HCT116 (cell line): ENCODE results near the gene GALNT17.

ENCODE experiments used
- CEBPB ChIP-seq: IDR thresholded peaks from 2 replicates; pipeline ENCODE4 v1.6.1; 2012; ENCODE audit warnings: low read depth
- CTCF ChIP-seq, 3 experiments: fragments of 200-600 bp in 1 of 3; sonication (generic) in 1 of 3; IDR thresholded peaks in 2 of 3; conservative IDR thresholded peaks in 1 of 3; 2 replicates each; pipeline ENCODE4 v1.5.1; 2012 to 2017; ENCODE audit warnings: low read depth in 2 of 3, low read length in 2 of 3, antibody characterized with exemption in 1 of 3, borderline replicate concordance in 1 of 3, control low read depth in 1 of 3, mild to moderate bottlenecking in 1 of 3, mixed read lengths in 1 of 3, mixed run types in 1 of 3, moderate library complexity in 1 of 3; ENCODE audit not compliant: insufficient read depth in 1 of 3
- EZH2 ChIP-seq: fragments of 200-600 bp; sonication (generic); IDR thresholded peaks from 2 replicates; pipeline ENCODE4 v1.6.1; 2017; ENCODE audit warnings: antibody characterized with exemption, mixed run types
- FOSL1 ChIP-seq: IDR thresholded peaks from 2 replicates; pipeline ENCODE4 v1.6.1; 2012; ENCODE audit warnings: low read depth
- JUND ChIP-seq: IDR thresholded peaks from 2 replicates; pipeline ENCODE4 v1.6.1; 2012
- MAX ChIP-seq: IDR thresholded peaks from 2 replicates; pipeline ENCODE4 v1.6.1; 2012
- POLR2A ChIP-seq: IDR thresholded peaks from 2 replicates; pipeline ENCODE4 v1.7.0; 2011; ENCODE audit warnings: borderline replicate concordance; ENCODE audit not compliant: insufficient read depth, insufficient read length; ENCODE audit errors: extremely low read depth
- SP1 ChIP-seq: IDR thresholded peaks from 2 replicates; pipeline ENCODE4 v1.6.1; 2012; ENCODE audit warnings: low read depth
- YY1 ChIP-seq: IDR thresholded peaks from 2 replicates; pipeline ENCODE4 v1.6.1; 2011; ENCODE audit warnings: low read length, low read depth, moderate library complexity, mild to moderate bottlenecking; ENCODE audit not compliant: insufficient replicate concordance; ENCODE audit errors: extremely low read depth

- TF ChIP-seq POLR2A (no peak), CTCF (IDR thresholded peaks at IDR 0.05 in 2 of 3, conservative IDR thresholded peaks at IDR 0.05 in 1 of 3; ENCODE audit: borderline replicate concordance in 1 of 3, insufficient read depth in 1 of 3, low read depth in 2 of 3, low read length in 2 of 3) (no peak), EZH2 (no peak), MAX (no peak), CEBPB (no peak), JUND (no peak), SP1 (no peak), YY1 (no peak), FOSL1 (no peak)
Measured at GRCh38 chr7:71389976-71390375, 258.0 kb downstream of the GALNT17 start.
